ENCODE data around the gene BLVRA.
"Not testable (repeated sequence)": the region's sequence is repeated elsewhere in the genome, so short reads cannot be mapped to it uniquely, and the experiment has no call there.

BLVRA gene

DNA sequence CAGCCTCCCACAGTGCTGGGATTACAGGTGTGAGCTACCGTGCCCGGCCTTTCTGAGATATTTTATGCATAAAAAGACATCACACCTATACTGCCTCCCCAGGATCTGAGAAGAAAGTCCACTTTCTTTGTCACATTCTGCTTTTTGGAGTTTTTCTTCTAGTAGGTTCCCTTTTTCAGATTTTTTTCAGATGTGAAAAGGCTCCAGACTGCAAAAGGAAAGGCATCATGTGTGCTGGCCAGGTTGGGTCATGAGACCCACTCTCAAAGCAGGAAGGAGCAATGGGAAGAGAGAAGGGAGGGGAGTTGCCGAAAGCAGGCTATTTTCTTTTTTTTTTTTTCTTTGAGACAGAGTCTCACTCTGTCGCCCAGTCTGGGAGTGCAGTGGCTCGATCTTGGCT, 10.8 kb downstream of the BLVRA start:
- no peak for DNase-seq (ENCODE audit: low read depth)

DNA sequence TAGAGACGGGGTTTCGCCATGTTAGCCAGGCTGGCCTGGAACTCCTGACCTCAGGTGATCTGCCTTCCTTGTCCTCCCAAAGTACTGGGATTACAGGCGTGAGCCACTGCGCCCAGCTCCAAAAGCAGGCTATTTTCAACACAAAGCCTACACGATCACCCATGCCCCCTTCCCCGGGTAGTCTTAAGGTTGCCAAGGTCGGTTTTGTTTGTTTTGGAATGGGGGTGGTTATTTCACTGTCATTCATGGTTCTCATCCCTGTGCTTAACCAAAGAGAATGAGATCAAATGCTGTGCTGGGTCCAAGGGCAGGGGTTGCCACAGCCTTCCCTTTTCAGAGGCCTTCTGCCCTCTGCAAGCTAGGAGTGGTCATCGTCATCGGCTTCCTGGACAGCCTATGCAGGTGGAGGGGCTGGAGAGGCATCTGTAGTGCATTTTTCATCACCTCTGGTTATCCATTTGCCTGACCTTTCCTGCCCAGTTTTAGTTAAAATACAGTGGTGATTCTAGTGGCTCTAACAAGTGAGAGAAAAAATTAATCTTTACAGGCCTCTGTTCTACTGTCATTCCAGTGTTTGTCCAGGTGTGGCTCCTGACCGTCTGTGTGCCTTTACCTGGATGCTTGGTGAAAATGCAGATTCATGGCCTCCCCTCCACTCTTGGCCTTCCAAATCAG, 11.4 kb downstream of the BLVRA start:
- no peak for DNase-seq (ENCODE audit: low read depth)

DNA sequence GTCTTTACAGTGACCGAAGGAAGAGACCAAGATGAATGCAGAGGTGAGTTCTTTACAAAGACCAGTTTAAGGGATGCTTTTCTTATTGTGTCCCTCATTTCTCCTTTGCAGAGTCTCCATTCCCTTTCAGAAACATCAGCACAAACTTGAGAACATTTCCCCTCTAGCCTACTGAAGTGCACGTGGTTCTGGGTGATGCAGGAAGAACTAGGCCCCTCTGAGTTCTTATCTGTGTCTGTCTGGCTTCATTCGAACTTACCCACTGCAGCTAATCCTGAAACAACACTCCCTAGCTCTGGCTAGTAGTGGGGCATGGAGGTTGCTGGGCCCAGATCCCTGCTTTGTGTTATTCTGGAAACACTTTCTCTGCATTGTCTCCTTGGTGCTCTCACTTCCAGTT, 12.6 kb downstream of the BLVRA start:
- no peak for DNase-seq (ENCODE audit: low read depth)

DNA sequence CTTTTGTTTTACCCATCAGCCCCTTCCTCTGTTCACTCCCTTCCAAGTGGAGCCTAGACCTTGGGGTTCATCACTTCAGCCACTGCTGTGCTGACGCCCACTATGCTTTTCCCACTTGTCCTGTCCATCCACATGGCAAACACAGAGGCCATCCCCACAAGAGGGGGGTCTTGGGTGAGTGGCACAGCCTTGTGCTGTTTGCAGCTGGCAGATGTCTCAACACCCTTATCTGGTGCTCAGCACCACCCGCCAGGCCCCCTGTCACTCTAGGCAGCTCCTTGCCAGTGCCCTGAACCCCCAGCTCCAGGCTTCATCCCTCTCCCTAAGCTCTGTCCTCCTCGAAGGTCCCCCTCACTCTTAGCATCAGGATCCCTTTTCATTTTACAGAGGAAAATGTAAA, 13.1 kb downstream of the BLVRA start:
- DNase-seq (ENCODE audit: low read depth): no peak

DNA sequence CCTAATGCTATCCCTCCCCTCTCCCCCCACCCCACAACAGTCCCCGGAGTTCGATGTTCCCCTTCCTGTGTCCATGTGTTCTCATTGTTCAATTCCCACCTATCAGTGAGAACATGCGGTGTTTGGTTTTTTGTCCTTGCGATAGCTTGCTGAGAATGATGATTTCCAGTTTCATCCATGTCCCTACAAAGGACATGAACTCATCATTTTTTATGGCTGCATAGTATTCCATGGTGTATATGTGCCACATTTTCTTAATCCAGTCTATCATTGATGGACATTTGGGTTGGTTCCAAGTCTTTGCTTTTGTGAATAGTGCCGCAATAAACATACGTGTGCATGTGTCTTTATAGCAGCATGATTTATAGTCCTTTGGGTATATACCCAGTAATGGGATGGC, 14.8 kb downstream of the BLVRA start:
- not testable (repeated sequence) for DNase-seq (ENCODE audit: low read depth)

DNA sequence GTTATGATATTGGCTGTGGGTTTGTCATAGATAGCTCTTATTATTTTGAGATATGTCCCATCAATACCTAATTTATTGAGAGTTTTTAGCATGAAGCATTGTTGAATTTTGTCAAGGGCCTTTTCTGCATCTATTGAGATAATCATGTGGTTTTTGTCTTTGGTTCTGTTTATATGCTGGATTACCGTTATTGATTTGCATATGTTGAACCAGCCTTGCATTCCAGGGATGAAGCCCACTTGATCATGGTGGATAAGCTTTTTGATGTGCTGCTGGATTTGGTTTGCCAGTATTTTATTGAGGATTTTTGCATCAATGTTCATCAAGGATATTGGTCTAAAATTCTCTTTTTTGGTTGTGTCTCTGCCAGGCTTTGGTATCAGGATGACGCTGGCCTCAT, 16.8 kb downstream of the BLVRA start:
- not testable (repeated sequence) for DNase-seq (ENCODE audit: low read depth)

DNA sequence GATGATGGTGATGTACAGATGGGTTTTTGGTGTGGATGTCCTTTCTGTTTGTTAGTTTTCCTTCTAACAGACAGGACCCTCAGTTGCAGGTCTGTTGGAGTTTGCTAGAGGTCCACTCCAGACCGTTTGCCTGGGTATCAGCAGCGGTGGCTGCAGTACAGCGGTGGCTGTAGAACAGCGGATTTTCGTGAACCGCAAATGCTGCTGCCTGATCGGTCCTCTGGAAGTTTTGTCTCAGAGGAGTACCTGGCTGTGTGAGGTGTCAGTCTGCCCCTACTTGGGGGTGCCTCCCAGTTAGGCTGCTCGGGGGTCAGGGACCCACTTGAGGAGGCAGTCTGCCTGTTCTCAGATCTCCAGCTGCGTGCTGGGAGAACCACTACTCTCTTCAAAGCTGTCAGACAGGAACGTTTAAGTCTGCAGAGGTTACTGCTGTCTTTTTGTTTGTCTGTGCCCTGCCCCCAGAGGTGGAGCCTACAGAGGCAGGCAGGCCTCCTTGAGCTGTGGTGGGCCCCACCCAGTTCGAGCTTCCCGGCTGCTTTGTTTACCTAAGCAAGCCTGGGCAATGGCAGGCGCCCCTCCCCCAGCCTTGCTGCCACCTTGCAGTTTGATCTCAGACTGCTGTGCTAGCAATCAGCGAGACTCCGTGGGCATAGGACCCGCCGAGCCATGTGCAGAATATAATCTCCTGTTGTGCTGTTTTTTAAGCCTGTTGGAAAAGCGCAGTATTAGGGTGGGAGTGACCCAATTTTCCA, 20.0 kb downstream of the BLVRA start:
- not testable (repeated sequence) for DNase-seq (ENCODE audit: low read depth)

DNA sequence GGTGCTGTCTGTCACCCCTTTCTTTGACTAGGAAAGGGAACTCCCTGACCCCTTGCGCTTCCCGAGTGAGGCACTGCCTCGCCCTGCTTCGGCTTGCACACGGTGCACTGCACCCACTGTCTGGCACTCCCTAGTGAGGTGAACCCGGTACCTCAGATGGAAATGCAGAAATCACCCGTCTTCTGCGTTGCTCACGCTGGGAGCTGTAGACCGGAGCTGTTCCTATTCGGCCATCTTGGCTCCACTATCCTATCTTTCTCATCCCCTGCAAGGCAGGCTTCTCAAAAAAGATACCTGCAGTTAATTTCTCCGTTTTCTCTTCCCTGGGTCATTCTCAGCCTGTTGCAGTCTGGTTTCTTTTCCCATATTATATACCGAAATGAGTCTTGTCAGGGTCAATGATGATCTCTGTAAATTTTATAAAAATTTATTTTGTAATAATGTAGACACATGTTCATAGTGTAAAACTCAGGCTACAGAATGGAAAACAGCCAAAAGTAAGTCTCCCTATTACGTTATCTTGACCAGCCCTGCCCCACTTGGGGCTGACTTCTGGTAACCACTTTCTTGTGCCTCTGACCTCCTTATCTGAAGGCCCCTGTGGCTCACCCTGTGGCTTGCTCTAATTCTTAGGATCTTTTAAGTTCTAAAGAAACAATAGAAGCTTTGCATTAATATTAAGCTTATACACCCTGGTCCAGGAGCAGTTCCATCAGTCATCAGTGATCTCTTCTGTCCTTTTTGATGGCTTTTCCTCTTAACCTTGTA, 20.7 kb downstream of the BLVRA start:
- no peak for DNase-seq (ENCODE audit: low read depth)

DNA sequence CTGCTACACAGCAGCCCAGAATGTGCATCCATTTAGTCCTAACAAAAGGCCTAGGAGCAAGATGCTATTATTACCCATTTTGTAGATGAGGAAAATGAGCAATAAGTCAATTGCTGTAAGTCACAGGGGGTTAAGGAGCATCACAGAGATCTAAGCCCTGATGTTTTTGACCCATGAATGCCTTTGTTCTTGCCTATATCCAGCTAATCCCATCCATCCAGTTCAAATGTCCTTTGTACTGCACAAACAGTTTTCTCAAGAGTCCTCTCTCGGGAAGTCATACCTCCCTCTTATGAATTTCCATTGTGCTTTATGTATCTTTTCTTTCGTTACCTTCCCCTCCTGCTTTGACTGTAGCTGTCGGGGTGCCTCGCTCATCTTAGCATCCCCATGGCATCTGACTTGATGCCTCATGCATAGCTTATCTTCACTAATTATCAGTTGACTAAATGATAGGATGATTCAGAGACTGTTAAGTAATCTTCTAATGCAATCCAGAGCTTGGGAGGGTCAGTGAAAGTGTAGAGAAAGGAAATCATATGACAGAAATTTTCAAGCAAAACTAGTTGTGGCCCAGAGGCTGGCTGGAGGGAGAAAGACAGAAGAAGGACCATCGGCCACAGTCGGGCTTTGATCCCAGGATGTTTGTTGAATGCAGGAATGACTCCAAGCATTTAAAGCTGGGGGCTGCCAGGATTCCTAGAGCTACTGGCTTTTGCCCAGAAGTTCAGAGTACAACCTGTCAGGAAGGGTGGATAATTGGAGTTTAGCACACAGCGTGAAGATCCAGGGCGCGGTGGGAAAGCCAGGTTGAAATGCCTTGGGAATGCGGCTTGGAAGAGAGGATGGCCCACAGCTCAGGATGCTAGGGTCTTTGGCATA, 23.5 kb downstream of the BLVRA start:
- DNase-seq (ENCODE audit: low read depth): peak; percentile 85

DNA sequence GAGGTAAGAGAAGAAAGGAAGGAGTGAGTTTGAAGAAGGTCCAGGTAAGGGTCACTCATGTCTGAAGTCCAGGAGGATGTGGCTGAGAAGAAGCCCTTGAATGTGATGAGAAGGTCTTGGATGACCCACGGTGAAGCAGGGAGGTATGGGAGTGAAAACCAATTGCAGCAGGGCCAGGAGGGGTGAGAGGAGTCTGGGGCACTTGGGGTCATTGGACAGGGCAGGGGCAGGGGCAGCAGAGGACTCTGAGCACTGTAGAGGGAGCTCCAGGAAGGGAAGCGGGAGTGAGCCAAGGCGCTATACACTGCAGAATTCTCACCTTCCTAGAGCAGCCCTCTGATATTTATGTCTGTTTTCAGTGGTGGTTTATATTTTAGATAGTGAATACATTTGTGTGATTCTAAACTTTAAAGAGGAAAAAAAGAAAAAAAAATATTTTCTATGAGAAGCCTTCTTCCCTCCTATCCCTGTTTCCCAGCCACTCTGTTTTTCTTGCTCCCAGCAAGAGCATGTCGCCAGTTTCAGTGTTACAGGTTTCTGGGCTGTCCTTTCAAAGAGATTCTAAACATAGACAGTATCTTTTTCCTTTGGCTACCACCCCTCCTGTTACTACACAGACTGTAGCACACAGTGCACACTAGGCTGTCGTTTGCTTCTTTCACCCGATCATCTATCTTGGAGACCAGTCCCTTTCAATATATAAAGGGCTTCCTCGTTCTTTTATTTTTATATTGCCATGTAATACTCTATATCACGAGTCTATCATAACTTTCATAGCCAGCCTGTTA, 24.5 kb downstream of the BLVRA start:
- no peak for DNase-seq (ENCODE audit: low read depth)

DNA sequence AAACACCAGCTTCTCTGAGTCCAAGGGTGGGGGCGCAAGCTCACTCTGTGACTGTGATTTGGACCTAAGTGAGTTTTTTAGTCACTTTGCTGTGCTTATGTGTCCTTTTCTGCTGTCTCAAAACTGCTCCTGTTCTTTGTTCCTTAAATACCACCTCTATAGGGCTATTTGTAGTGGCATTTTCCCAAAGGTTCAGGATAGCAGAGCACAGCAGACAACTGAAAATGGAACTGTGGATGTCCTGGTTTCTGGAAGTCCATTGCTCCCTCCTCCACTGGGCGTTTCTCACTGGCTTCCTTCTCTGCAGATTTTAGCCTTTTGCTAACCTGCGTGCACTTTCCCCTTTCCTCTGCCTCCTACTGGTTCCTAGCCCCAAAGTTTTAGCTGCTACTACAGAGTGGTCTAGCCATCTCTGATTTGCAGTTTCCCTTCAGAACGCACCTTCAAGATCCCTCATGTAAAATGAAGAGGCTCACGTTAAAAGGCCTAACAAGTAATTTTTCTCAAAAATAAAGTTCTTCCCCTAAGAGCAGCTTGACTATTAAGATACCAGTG, 25.6 kb downstream of the BLVRA start:
- no peak for DNase-seq (ENCODE audit: low read depth)

DNA sequence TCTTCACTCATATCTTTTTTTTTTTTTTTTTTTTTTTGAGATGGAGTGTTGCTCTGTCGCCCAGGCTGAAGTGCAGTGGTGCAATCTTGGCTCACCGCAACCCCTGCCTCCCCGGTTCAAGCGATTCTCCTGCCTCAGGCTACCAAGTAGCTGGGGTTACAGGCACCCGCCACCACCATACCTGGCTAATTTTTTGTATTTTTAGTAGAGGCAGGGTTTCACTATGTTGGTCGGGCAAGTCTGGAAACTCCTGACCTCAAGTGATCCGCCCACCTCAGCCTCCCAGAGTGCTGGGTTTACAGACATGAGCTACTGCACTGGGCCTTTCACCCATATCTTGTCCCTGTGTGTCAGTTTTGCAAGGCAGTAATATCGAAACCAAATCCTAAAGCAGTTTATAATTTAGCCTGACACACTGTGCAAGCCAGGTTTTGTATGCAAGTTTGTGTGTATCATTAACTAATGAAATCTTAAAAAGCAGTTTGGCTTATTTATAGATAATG, 26.2 kb downstream of the BLVRA start:
- DNase-seq (ENCODE audit: low read depth): not testable (repeated sequence)

DNA sequence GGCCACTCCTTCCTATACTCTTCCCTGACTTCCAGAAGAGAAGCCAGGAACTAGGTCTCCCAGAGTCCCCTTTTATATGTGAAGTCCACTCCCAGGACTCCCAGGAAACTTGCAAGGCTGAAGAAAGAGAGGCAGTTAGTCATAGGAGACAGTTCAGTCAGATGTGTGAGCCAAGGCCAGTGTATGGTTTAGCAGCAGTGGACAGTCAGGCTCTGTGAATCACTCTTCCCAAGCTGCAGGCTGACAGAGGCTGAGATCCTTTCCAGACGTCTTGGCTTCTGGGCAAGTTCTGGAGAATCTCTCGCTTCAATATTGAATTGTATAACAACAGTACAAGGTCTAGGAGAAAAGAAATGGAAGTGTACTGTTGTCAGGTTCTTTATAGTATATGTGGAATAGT, 26.9 kb downstream of the BLVRA start:
- DNase-seq (ENCODE audit: low read depth): peak; percentile 89

DNA sequence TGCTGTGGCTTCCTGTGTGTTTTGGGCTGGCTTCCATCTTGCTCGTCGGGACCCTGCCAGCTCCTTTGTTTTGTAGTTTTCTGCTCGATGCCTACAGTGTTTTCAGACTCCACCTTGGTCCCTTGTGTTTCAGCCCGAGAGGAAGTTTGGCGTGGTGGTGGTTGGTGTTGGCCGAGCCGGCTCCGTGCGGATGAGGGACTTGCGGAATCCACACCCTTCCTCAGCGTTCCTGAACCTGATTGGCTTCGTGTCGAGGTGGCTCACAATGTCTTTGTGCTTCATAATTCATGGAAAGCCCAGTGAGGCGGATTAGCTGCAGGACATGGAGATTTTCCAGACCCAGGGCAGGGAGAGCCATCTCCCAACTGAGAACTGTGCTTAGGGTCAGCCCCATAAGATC, 29.3 kb downstream of the BLVRA start:
- DNase-seq (ENCODE audit: low read depth): no peak

DNA sequence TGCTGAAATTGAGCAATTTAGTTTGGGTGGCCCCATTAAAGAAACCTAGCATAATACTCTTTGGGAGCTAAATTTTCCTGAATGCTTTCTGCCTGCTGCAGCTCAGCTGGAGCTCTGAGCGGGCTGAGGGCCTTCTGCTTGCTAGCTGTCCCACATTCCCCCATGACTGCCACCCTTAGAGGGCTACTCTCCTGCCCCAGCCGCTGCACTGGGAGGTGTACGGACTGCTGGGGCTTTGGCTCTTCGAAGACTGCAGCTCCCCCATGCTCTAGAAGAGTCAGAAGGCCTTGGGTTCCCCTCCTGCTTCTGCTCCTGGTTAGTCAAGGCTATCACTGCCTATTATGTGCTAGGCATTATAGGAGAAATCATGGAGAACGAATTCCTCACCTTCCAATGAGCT, 31.5 kb downstream of the BLVRA start:
- DNase-seq (ENCODE audit: low read depth): no peak

DNA sequence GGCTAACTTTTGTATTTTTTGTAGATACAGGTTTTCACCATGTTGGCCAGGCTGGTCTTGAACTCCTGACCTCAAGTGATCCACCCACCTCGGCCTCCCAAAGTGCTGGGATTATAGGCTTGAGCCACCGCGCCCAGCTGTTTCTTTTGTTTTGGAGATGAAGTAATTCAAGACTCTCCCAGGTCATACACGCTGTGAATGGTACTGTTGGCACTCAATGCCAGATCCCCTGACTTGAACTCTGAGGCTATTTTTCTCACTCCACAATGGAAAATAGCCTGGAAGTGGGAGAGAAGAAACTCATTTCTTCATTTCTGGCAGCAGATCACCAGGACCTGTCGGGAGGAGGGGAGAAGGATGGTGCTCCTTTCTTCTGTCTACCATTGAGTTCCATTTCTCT, 32.4 kb downstream of the BLVRA start:
- no peak for DNase-seq (ENCODE audit: low read depth)

DNA sequence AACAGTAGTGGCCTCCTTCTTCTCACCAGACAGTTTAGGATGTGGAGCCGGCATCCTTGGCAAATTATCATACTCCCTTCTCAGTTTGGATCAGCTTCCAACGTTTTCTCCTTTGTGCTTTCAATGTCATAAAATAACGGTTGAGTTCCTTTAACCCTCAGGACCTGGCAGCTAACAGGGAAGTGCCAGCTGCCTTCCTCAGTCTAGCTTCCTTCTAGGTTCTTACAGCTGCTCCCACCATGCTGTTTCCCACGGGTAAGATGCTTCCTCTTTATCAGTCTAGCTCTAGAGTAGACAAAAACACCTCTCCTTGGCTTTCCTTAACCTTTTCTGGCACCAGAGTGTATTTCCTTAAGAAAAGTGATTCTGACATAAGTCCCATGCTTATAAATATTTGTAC, 33.2 kb downstream of the BLVRA start:
- DNase-seq (ENCODE audit: low read depth): no peak

DNA sequence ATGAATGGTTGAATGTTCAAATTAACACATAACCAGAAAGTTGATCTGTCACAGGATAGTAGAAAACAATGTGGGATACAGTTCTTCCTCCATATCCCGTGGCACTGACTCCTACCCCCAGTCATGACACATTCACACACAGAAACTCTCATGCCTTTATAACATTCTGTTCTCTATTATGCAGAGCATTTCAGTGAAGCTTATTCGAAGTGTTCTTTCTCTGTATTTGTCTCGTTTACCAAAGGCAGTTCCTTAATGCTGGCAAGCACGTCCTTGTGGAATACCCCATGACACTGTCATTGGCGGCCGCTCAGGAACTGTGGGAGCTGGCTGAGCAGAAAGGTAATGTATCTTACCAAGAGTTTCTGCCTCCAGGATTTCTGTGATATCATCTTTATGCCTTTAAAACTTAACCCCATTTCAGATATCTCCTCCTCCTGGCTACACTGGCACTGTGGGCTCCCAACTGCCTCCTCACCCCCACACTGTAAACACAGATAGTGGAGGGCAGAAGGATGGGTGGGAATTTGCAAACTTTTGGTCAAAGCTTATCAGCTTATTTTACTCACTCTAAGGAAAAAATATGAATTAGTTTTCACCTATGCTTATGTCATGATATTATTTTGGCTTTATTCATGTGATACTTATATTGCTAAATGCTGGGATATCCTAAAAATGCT, 34.1 kb downstream of the BLVRA start:
- DNase-seq (ENCODE audit: low read depth): no peak

DNA sequence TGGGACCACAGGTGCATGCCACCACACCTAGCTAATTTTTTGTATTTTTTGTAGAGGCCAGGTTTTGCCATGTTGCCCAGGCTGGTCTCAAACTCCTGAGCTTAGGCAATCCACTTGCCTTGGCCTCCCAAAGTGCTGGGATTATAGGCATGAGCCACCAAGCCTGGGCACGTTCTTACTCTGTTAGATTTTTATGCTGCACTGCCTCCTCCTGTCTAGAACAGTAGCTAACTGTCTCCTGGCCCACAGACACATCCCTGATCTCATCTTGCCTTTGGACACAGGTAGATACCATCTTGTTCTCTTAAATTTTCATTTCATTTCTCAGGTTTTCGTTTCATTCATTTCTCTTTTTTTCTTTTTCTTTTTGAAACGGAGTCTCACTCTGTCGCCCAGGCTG, 41.1 kb downstream of the BLVRA start:
- DNase-seq (ENCODE audit: low read depth): no peak

DNA sequence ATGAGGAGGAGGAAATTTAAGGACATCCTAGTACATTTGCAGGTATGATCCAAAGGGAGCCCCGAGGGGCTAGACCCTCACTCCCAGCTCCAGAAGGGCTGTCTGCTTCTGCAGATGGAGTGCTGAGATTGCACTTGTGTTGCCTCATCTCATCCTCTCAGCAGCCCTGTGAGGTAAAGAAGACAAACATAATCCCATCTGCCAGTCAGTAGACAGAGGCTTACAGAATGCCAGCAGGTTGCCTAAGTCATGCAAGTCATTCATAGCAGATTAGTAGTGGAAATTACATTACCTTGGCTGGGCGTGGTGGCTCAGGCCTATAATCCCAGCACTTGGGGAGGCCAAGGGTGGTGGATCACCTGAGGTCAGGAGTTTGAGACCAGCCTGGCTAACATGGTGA, 45.4 kb downstream of the BLVRA start:
- DNase-seq (ENCODE audit: low read depth): no peak
